HepG2 (cell line): Measurements from ENCODE around the gene ZMIZ1. TPM values are rescaled to one million over a fixed set of nuclear protein-coding genes. Genes with fewer than 3 reads are reported as not detected.

ENCODE experiments used
- BRD4 ChIP-seq: sonication (generic); formaldehyde crosslinking; IDR thresholded peaks from 2 replicates; pipeline ENCODE4 v1.4.0; 2020; ENCODE audit warnings: missing genetic modification reagents
- HNF4A ChIP-seq: sonication (generic); formaldehyde crosslinking; IDR thresholded peaks from 2 replicates; pipeline ENCODE4 v1.4.0; 2020; ENCODE audit warnings: missing genetic modification reagents
- MAFF ChIP-seq: IDR thresholded peaks from 2 replicates; pipeline ENCODE4 v1.6.1; 2011; ENCODE audit warnings: low read depth, low read length, improper control_type of control experiment
- MAZ ChIP-seq, 2 experiments: sonication (generic) in 1 of 2; formaldehyde crosslinking in 1 of 2; IDR thresholded peaks; 2 replicates each; pipeline versions ENCODE4 v1.5.0 to v1.6.1; 2012 to 2020; ENCODE audit warnings: low read depth in 2 of 2, mild to moderate bottlenecking in 2 of 2, borderline replicate concordance in 1 of 2, improper control_type of control experiment in 1 of 2, low read length in 1 of 2, missing genetic modification reagents in 1 of 2, moderate library complexity in 1 of 2
- MTA3 ChIP-seq: sonication (generic); formaldehyde crosslinking; IDR thresholded peaks from 2 replicates; pipeline ENCODE4 v1.4.0; 2020; ENCODE audit warnings: missing genetic modification reagents
- PAF1 ChIP-seq: IDR thresholded peaks from 2 replicates; pipeline ENCODE4 v1.6.1; 2016; ENCODE audit warnings: missing genetic modification reagents, missing compliant biosample characterization
- PHF21A ChIP-seq: sonication (generic); formaldehyde crosslinking; IDR thresholded peaks from 2 replicates; pipeline ENCODE4 v1.5.0; 2020; ENCODE audit warnings: mild to moderate bottlenecking, missing genetic modification reagents
- SMARCC2 ChIP-seq: fragments of 450-650 bp; IDR thresholded peaks from 2 replicates; pipeline ENCODE4 v1.6.1; 2017; ENCODE audit warnings: antibody characterized with exemption, mild to moderate bottlenecking
- ZMAT3 ChIP-seq: sonication (generic); formaldehyde crosslinking; conservative IDR thresholded peaks from 2 replicates; pipeline ENCODE4 v1.7.0; 2021; ENCODE audit warnings: missing genetic modification reagents
- ZNF225 ChIP-seq: sonication (generic); formaldehyde crosslinking; IDR thresholded peaks from 2 replicates; pipeline ENCODE4 v1.4.0; 2020; ENCODE audit warnings: mild to moderate bottlenecking, missing genetic modification reagents
- ZNF383 ChIP-seq: sonication (generic); formaldehyde crosslinking; IDR thresholded peaks from 2 replicates; pipeline ENCODE4 v1.4.0; 2020; ENCODE audit warnings: missing genetic modification reagents, mild to moderate bottlenecking, borderline replicate concordance
- polyA plus RNA-seq, 8 experiments: library from polyadenylated mRNA; depleted of rRNA in 3 of 8; stranded (reverse) in 7 of 8; unstranded in 1 of 8; fragments of >200 nt; fragmentation: Illumina TruSeq in 4 of 8; extraction: Trizol in 4 of 8; gene quantifications; 2 replicates each; pipeline versions ENCODE4 v1.2.1 to v1.2.3, GENCODE V29; 2011 to 2016; ENCODE audit warnings: low read depth in 4 of 8, missing spikeins in 1 of 8, mixed read lengths in 1 of 8; ENCODE audit not compliant: insufficient read depth in 1 of 8
- total RNA-seq, 5 experiments: library from RNA; depleted of rRNA; stranded (reverse); fragments of >200 nt; fragmentation: Illumina TruSeq; extraction: Trizol; gene quantifications; 2 replicates each; pipeline ENCODE4 v1.2.3, GENCODE V29; 2016; ENCODE audit warnings: low read depth in 1 of 5
- TF ChIP-seq, protein P1 (sequence below): IDR thresholded peaks from 2 replicates; pipeline ENCODE4 v1.6.1; 2012; ENCODE audit warnings: inconsistent platforms
- TF ChIP-seq, protein P2 (sequence below): sonication (generic); formaldehyde crosslinking; IDR thresholded peaks from 2 replicates; pipeline ENCODE4 v1.5.0; 2020; ENCODE audit warnings: mild to moderate bottlenecking, missing genetic modification reagents
- TF ChIP-seq, protein P3 (sequence below): sonication (generic); formaldehyde crosslinking; IDR thresholded peaks from 2 replicates; pipeline ENCODE4 v1.4.0; 2020; ENCODE audit warnings: missing genetic modification reagents
- TF ChIP-seq, protein P4 (sequence below): sonication (generic); formaldehyde crosslinking; IDR thresholded peaks from 2 replicates; pipeline ENCODE4 v1.5.0; 2020; ENCODE audit warnings: missing genetic modification reagents
- TF ChIP-seq, protein P5 (sequence below): IDR thresholded peaks from 2 replicates; pipeline ENCODE4 v1.6.1; 2016; ENCODE audit warnings: missing compliant biosample characterization, missing genetic modification reagents, borderline replicate concordance
- TF ChIP-seq, protein P6 (sequence below): sonication (generic); formaldehyde crosslinking; IDR thresholded peaks from 2 replicates; pipeline ENCODE4 v1.5.0; 2020; ENCODE audit warnings: missing genetic modification reagents

The ZMIZ1 gene
- total and polyA plus RNA-seq, 2 of the 13 experiments (the other 11 are each of a cell fraction or from before 2014, with no cell fraction given) = 5.3 to 10.2 TPM

DNA sequence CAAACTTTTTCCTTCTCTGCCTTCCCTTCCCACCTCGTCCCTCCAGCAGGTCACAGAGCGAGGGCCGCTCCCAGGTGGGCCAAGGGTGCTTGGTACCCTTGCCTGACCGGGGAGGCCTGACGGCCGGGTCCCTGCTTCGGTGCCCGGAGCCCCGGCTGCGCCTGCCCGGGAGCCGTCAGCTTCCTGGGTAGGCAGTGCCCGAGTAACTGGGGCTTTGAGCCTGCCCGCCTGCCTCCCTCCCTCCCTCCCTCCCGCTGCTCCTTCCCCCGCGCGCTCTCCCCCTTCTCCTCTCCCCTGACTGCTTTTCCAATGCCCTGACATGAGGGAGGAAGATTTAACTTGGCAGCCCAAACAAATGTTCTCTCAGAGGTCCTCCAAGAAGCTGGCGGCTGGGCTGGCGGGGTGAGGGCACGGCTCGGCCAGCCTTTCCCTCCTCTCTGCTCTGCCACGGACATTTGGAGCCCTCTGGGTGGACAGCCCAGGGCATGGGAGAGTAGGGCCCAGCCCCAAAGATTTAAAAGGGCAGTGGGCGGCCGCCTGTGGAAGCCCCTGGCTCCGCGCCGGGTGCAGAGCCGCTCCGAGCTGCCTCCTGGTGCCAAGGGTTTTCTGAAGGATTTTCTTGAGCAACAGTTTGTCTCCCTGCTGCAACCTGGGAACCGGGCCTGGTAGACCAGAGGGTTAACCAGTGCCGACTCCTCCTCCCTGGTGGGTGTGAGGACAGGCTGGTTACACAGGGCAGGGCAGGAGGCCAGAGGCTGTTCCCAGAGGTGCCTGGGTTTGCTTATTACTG is 2.0 kb downstream of the ZMIZ1 start (continued):
- TF ChIP-seq, protein P1, sequence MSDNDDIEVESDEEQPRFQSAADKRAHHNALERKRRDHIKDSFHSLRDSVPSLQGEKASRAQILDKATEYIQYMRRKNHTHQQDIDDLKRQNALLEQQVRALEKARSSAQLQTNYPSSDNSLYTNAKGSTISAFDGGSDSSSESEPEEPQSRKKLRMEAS = peak; percentile 33; the same call in 1 of the 2 replicates
- TF ChIP-seq, protein P2, sequence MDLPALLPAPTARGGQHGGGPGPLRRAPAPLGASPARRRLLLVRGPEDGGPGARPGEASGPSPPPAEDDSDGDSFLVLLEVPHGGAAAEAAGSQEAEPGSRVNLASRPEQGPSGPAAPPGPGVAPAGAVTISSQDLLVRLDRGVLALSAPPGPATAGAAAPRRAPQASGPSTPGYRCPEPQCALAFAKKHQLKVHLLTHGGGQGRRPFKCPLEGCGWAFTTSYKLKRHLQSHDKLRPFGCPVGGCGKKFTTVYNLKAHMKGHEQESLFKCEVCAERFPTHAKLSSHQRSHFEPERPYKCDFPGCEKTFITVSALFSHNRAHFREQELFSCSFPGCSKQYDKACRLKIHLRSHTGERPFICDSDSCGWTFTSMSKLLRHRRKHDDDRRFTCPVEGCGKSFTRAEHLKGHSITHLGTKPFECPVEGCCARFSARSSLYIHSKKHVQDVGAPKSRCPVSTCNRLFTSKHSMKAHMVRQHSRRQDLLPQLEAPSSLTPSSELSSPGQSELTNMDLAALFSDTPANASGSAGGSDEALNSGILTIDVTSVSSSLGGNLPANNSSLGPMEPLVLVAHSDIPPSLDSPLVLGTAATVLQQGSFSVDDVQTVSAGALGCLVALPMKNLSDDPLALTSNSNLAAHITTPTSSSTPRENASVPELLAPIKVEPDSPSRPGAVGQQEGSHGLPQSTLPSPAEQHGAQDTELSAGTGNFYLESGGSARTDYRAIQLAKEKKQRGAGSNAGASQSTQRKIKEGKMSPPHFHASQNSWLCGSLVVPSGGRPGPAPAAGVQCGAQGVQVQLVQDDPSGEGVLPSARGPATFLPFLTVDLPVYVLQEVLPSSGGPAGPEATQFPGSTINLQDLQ (CRISPR knock-in tag) = no peak
- TF ChIP-seq, protein P3, sequence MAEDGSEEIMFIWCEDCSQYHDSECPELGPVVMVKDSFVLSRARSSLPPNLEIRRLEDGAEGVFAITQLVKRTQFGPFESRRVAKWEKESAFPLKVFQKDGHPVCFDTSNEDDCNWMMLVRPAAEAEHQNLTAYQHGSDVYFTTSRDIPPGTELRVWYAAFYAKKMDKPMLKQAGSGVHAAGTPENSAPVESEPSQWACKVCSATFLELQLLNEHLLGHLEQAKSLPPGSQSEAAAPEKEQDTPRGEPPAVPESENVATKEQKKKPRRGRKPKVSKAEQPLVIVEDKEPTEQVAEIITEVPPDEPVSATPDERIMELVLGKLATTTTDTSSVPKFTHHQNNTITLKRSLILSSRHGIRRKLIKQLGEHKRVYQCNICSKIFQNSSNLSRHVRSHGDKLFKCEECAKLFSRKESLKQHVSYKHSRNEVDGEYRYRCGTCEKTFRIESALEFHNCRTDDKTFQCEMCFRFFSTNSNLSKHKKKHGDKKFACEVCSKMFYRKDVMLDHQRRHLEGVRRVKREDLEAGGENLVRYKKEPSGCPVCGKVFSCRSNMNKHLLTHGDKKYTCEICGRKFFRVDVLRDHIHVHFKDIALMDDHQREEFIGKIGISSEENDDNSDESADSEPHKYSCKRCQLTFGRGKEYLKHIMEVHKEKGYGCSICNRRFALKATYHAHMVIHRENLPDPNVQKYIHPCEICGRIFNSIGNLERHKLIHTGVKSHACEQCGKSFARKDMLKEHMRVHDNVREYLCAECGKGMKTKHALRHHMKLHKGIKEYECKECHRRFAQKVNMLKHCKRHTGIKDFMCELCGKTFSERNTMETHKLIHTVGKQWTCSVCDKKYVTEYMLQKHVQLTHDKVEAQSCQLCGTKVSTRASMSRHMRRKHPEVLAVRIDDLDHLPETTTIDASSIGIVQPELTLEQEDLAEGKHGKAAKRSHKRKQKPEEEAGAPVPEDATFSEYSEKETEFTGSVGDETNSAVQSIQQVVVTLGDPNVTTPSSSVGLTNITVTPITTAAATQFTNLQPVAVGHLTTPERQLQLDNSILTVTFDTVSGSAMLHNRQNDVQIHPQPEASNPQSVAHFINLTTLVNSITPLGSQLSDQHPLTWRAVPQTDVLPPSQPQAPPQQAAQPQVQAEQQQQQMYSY (CRISPR knock-in tag) = peak; percentile 81; the same call in 1 of the 2 replicates
- TF ChIP-seq PAF1 (no peak), ZNF383 (CRISPR knock-in tag) (no peak), HNF4A (CRISPR knock-in tag) (peak; percentile 51; the same call in 1 of the 2 replicates), ZNF225 (CRISPR knock-in tag) (no peak), ZMAT3 (CRISPR knock-in tag) (no peak), MTA3 (no peak), SMARCC2 (no peak), MAZ (IDR thresholded peaks at IDR 0.05; ENCODE audit: borderline replicate concordance, low read depth, low read length) (no peak), MAZ (CRISPR knock-in tag; IDR thresholded peaks at IDR 0.05; ENCODE audit: low read depth) (no peak), BRD4 (no peak), PHF21A (CRISPR knock-in tag) (no peak), MAFF (no peak)
- TF ChIP-seq, protein P4, sequence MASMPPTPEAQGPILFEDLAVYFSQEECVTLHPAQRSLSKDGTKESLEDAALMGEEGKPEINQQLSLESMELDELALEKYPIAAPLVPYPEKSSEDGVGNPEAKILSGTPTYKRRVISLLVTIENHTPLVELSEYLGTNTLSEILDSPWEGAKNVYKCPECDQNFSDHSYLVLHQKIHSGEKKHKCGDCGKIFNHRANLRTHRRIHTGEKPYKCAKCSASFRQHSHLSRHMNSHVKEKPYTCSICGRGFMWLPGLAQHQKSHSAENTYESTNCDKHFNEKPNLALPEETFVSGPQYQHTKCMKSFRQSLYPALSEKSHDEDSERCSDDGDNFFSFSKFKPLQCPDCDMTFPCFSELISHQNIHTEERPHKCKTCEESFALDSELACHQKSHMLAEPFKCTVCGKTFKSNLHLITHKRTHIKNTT (CRISPR knock-in tag) = no peak
- TF ChIP-seq, protein P5, sequence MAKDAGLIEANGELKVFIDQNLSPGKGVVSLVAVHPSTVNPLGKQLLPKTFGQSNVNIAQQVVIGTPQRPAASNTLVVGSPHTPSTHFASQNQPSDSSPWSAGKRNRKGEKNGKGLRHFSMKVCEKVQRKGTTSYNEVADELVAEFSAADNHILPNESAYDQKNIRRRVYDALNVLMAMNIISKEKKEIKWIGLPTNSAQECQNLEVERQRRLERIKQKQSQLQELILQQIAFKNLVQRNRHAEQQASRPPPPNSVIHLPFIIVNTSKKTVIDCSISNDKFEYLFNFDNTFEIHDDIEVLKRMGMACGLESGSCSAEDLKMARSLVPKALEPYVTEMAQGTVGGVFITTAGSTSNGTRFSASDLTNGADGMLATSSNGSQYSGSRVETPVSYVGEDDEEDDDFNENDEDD (CRISPR knock-in tag) = no peak
- TF ChIP-seq, protein P6, sequence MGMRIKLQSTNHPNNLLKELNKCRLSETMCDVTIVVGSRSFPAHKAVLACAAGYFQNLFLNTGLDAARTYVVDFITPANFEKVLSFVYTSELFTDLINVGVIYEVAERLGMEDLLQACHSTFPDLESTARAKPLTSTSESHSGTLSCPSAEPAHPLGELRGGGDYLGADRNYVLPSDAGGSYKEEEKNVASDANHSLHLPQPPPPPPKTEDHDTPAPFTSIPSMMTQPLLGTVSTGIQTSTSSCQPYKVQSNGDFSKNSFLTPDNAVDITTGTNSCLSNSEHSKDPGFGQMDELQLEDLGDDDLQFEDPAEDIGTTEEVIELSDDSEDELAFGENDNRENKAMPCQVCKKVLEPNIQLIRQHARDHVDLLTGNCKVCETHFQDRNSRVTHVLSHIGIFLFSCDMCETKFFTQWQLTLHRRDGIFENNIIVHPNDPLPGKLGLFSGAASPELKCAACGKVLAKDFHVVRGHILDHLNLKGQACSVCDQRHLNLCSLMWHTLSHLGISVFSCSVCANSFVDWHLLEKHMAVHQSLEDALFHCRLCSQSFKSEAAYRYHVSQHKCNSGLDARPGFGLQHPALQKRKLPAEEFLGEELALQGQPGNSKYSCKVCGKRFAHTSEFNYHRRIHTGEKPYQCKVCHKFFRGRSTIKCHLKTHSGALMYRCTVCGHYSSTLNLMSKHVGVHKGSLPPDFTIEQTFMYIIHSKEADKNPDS (CRISPR knock-in tag) = 0 out of 2 replicates have a peak, but pooled peaks have one; percentile 70
